NCI-H2081 treated with DMSO at 0.1 percent for 48 hours (cell line): ENCODE results near the gene PIGB.
"Not testable (repeated sequence)": the region's sequence is repeated elsewhere in the genome, so short reads cannot be mapped to it uniquely, and the experiment has no call there.

Experiments
- DNase-seq: peaks from one replicate; lab custom pipeline; 2025; lab: John Stamatoyannopoulos, UW

Gene PIGB

GRCh38 chr15:55302801-55303200 lies 16.2 kb upstream of the PIGB start:
- not testable (repeated sequence) for DNase-seq

DNA sequence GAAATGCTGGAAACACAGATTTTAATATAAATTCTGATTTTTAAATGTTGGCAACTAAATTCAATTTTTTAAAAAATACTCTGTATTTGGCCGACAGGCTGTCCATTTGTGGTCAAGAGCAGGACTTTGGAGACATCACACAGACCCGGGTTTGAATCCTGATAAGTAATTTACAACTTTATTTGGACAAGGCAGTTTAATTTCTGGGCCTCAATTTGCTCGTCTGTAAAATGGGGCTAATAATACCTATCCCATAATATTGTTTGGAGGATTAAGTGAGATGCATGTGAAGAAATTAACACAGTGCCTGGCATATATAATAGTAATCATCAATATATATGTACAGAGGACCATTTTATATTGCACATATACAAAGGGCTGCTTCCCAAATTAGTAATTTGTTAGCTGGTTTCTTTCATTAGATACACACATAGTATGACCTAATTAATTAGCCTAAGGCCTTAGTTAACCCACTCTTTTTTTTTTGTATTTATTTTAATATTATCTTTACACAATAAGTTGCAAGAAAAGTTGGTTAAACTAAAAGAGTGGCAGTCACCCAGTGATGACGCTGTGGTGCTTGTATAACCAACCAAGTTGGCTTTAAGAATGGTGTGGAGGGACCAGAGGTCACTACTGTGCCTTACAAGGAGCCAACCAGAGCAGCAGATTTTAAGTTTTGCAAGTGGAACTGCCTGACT lies 665 bp downstream of the PIGB start:
- no peak for DNase-seq

- DNase-seq = no peak
Observed at GRCh38 chr15:55320238-55320550, 1.2 kb downstream of the PIGB start.

GRCh38 chr15:55320963-55321362 lies 1.9 kb downstream of the PIGB start:
- DNase-seq = no peak

DNA sequence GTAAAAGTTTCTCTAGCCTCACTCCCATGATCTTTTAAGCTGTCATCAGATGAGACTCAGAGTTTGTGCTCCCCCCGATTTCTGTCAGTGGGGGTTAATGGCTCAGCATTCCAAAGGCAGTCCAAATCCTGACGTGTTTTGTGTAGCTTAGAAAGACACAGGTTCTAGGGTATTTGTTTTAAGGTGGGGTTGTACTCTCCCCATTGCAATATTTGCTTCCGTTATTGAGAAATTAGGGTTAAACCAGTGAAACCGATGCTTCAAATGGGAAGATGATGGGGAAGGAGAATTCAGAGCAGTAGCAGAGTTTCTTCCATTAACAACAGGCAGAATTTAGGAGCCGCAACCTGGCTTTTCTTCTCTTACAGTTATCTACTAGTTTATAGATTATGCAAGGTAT lies 3.4 kb downstream of the PIGB start:
- no peak for DNase-seq

DNA sequence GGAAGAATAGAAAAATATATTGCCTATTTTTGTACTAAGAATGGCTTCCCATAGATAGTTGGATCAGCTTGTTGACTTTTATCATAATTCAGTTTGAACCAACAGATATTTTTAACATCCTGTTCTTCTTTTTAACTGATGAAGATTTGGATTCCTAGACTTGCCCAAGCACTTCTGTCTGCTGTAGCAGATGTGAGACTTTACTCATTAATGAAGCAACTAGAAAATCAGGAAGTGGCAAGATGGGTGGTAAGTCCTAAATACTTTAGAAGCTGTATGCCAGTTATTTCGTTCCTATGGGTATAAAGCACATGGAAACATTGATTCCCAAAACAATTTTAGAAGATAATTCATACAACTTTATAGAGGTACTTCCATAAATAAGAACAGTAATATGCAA lies 8.4 kb downstream of the PIGB start:
- DNase-seq = no peak

- no peak for DNase-seq
Observed at GRCh38 chr15:55334371-55334770, 15.3 kb downstream of the PIGB start.

- no peak for DNase-seq
Observed at GRCh38 chr15:55334997-55335396, 16.0 kb downstream of the PIGB start.

- no peak for DNase-seq
Observed at GRCh38 chr15:55337160-55337559, 18.1 kb downstream of the PIGB start.

DNA sequence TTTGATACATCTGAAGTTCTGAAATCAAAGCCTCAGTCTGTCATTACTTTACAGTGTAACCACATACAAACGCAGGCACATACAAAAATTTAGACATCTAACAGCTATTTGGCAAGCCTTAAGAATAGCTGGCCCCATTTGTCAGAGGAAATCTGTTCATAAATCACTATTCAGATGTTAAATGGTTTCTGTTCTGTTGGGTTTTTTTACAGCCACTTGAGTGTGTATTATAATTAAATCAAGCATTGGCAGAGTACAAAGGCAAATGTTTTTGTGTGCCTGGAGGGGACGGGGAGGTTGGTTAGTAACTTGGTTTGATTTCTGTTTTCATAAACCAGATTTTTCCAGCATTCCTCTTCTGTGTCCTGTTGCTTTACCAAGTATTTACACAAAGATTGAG lies 24.1 kb downstream of the PIGB start:
- DNase-seq = peak; percentile 16

- DNase-seq = no peak
Observed at GRCh38 chr15:55344206-55344605, 25.2 kb downstream of the PIGB start.

DNA sequence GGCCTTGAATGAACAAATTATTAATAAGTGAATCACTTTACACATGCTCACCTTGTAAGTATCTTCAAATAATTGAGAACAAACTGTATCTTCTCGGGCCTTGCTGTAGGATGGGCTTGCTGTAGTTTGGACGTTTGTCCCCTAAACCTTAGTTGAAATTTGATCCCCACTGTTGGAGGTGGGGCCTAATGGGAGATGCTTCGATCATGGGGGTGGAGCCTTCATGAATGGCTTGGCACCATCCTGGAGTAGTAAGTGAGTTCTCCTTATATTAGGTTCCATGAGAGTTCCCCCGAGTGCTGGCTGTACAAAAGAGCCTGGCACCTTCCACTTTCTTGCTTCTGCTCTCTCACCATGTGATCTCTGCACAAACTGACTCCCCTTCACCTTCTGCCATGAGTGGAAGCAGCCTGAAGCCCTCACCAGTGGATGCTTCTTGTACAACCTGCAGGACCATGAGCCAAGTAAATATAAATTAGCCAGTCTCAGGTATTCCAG lies 29.3 kb downstream of the PIGB start:
- no peak for DNase-seq

- DNase-seq = no peak
Observed at GRCh38 chr15:55349282-55349681, 30.3 kb downstream of the PIGB start.

GRCh38 chr15:55353025-55353424 lies 34.0 kb downstream of the PIGB start:
- DNase-seq = no peak

- DNase-seq = no peak
Observed at GRCh38 chr15:55356985-55357585, 38.1 kb downstream of the PIGB start.

- no peak for DNase-seq
Observed at GRCh38 chr15:55357774-55358173, 38.8 kb downstream of the PIGB start.

- no peak for DNase-seq
Observed at GRCh38 chr15:55358471-55358870, 39.4 kb downstream of the PIGB start.

GRCh38 chr15:55360256-55360655 lies 41.2 kb downstream of the PIGB start:
- no peak for DNase-seq

DNA sequence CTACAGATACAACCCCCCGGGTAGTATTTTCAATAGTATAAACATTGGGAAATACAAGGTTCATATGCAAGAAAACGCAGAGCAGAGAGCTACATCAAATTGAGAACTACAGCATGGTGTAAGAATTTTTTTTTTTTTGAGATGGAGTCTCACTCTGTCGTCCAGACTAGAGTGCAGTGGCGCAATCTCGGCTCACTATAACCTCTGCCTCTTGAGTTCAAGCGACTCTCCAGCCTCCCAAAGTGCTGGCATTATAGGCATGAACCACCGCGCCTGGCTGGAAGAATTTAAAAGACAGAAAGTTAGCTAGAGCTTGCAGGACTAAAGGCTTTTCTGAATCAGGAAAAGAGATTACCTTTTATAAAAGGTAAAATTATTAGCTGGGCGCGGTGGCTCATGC lies 42.0 kb downstream of the PIGB start:
- no peak for DNase-seq

GRCh38 chr15:55362641-55363040 lies 43.6 kb downstream of the PIGB start:
- no peak for DNase-seq

GRCh38 chr15:55366981-55367380 lies 48.0 kb downstream of the PIGB start:
- no peak for DNase-seq

DNA sequence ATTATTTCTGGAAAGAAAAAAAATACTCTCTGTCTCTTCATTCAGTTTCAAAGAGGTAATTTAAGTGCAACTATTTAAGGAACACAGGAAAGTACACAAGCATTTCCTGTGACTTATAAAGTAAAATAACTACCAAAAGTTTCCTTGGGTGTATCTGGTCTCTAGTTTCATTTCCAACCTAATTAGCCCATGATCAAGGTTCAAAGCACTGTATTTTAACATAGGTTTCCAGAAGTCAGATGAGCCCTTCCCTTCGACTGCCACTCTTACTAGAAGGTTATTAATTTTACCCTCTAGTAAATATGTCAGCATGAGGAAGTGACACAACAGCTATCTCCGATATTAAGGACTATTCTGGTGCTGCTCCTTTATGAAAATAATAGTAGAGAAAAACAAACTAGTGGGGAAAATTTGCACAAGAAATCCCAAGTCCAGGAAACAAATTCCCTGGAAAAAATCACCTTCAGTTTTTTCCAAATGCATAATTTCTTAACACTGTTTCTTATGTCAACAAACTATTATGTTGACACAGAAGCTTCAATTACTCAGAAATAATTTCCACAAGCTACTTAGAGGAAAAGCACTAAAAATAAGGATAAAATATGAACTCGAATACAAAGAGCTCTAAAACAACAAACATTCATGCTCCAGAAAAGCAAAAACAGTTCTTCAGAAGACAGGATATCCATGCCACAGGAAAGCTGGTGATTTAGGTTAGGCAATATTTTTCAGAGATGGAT lies 53.8 kb downstream of the PIGB start:
- no peak for DNase-seq

- no peak for DNase-seq
Observed at GRCh38 chr15:55379095-55379494, 60.1 kb downstream of the PIGB start.
